Trophoblast cell (in vitro differentiated cells and primary cell): ENCODE measurements around the gene IL4.
A peak's percentile ranks its signal among the peaks of the same experiment; 100 is the strongest.
"Not testable (repeated sequence)": the region's sequence is repeated elsewhere in the genome, so short reads cannot be mapped to it uniquely, and the experiment has no call there.

Experiments
- DNase-seq, 2 donors: peaks; one replicate each; pipeline ENCODE4 v3.0.0-alpha.2; 2016
- H2AFZ ChIP-seq: 2 replicates; pipeline ENCODE4 v1.6.1; 2013; ENCODE audit warnings: low read length, moderate library complexity, mild to moderate bottlenecking; ENCODE audit not compliant: insufficient read depth, poor library complexity
- H2AK5ac ChIP-seq: 2 replicates; pipeline ENCODE4 v1.6.1; 2013; ENCODE audit warnings: mild to moderate bottlenecking, low read length
- H2BK120ac ChIP-seq: 2 replicates; pipeline ENCODE4 v1.6.1; 2013; ENCODE audit warnings: low read length, mild to moderate bottlenecking, moderate library complexity; ENCODE audit not compliant: insufficient read depth, poor library complexity
- H2BK12ac ChIP-seq: 2 replicates; pipeline ENCODE4 v1.6.1; 2013; ENCODE audit warnings: mild to moderate bottlenecking, low read length, moderate library complexity
- H2BK5ac ChIP-seq: 2 replicates; pipeline ENCODE4 v1.6.1; 2013; ENCODE audit warnings: low read length, low read depth, moderate library complexity, mild to moderate bottlenecking; ENCODE audit not compliant: poor library complexity
- H3K14ac ChIP-seq: 2 replicates; pipeline ENCODE4 v1.6.1; 2013; ENCODE audit warnings: mild to moderate bottlenecking, low read length
- H3K18ac ChIP-seq: 2 replicates; pipeline ENCODE4 v1.6.1; 2013; ENCODE audit warnings: mild to moderate bottlenecking, low read length
- H3K23ac ChIP-seq: 2 replicates; pipeline ENCODE4 v1.6.1; 2013; ENCODE audit warnings: low read length
- H3K27ac ChIP-seq: 2 replicates; pipeline ENCODE4 v1.5.1; 2013; ENCODE audit warnings: low read depth, mild to moderate bottlenecking, inconsistent platforms, low read length, moderate library complexity
- H3K27me3 ChIP-seq: 2 replicates; pipeline ENCODE4 v1.6.1; 2013; ENCODE audit warnings: inconsistent platforms, mild to moderate bottlenecking, low read length, moderate library complexity; ENCODE audit not compliant: insufficient read depth
- H3K36me3 ChIP-seq, 2 experiments: 1 replicate in 1 of 2; 2 replicates in 1 of 2; pipeline ENCODE4 v1.6.1; 2013; ENCODE audit warnings: low read length in 2 of 2, mild to moderate bottlenecking in 2 of 2, moderate library complexity in 1 of 2; ENCODE audit not compliant: insufficient read depth in 2 of 2, control insufficient read depth in 1 of 2
- H3K4ac ChIP-seq: 2 replicates; pipeline ENCODE4 v1.6.1; 2013; ENCODE audit warnings: low read depth, mild to moderate bottlenecking, low read length, moderate library complexity
- H3K4me1 ChIP-seq, 2 experiments: 1 replicate in 1 of 2; 2 replicates in 1 of 2; pipeline ENCODE4 v1.6.1; 2013; ENCODE audit warnings: low read length in 2 of 2, mild to moderate bottlenecking in 2 of 2, moderate library complexity in 1 of 2; ENCODE audit not compliant: insufficient read depth in 2 of 2, control insufficient read depth in 1 of 2
- H3K4me2 ChIP-seq: 2 replicates; pipeline ENCODE4 v1.6.1; 2013; ENCODE audit warnings: inconsistent platforms, mild to moderate bottlenecking, low read length, moderate library complexity
- H3K4me3 ChIP-seq: 2 replicates; pipeline ENCODE4 v1.5.1; 2013; ENCODE audit warnings: mild to moderate bottlenecking, low read depth, low read length, inconsistent platforms
- H3K79me1 ChIP-seq: one replicate; pipeline ENCODE4 v1.6.1; 2013; ENCODE audit warnings: low read length
- H3K79me2 ChIP-seq: 2 replicates; pipeline ENCODE4 v1.6.1; 2013; ENCODE audit warnings: low read length, mild to moderate bottlenecking; ENCODE audit not compliant: control insufficient read depth, insufficient read depth, poor library complexity
- H3K9ac ChIP-seq: 2 replicates; pipeline ENCODE4 v1.6.1; 2013; ENCODE audit warnings: mild to moderate bottlenecking, low read length
- H3K9me3 ChIP-seq: 2 replicates; pipeline ENCODE4 v1.6.1; 2013; ENCODE audit warnings: low read depth, mild to moderate bottlenecking, control low read depth, inconsistent platforms, low read length; ENCODE audit not compliant: insufficient read depth
- H4K12ac ChIP-seq: 2 replicates; pipeline ENCODE4 v1.6.1; 2013; ENCODE audit warnings: low read depth, mild to moderate bottlenecking, low read length, moderate library complexity
- H4K8ac ChIP-seq: 2 replicates; pipeline ENCODE4 v1.6.1; 2013; ENCODE audit warnings: low read depth, mild to moderate bottlenecking, low read length, moderate library complexity
- H4K91ac ChIP-seq: one replicate; pipeline ENCODE4 v1.6.1; 2013; ENCODE audit warnings: low read depth, mild to moderate bottlenecking, low read length, moderate library complexity
- WGBS: extraction: QIAGEN DNeasy Blood & Tissue Kit; methylation state at CpG from one replicate; pipeline ENCODE4 v1.1.7; 2013; ENCODE audit warnings: missing lambda C conversion rate; ENCODE audit not compliant: insufficient read length, insufficient coverage; ENCODE audit errors: extremely low coverage; 5-methylcytosine and 5-hydroxymethylcytosine counted together

IL4 gene

DNA sequence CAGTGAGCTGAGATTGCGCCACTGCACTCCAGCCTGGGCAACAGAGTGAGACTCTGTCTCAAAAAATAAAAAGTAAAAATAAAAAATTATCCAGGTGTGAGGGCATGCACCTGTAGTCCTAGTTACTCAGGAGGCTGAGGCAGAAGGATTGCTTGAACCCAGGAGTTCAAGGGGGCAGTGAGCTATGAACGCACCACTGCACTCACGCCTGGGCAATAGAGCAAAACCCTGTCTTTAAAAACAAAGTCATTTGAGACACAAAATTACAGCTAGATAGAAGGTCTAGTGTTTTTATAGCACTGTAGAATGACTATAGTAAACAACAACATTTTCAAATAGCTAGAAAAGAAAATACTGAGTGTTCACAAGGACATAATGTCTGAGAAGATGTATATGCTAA, 16.4 kb downstream of the IL4 start:
- Histone ChIP-seq H3K9me3 (no peaks in the 10 kb centered on the region), H3K4me1 (no peaks in the 10 kb centered on the region), H4K91ac (no peak overlapping the region), H3K14ac (no peak overlapping the region), H4K8ac (no peak overlapping the region), H3K36me3 (peaks cover under 1 to 9% of the 10 kb centered on the region in 2 experiments), H3K79me2 (no peaks in the 10 kb centered on the region), H3K4me2 (no peak overlapping the region), H4K12ac (no peak overlapping the region), H2BK5ac (no peak overlapping the region), H3K27ac (no peak overlapping the region), H3K27me3 (no peaks in the 10 kb centered on the region), H3K18ac (no peak overlapping the region), H2BK12ac (no peak overlapping the region), H3K9ac (no peak overlapping the region), H3K23ac (no peak overlapping the region), H3K79me1 (no peaks in the 10 kb centered on the region), H3K4ac (no peak overlapping the region), H2BK120ac (no peak overlapping the region), H3K4me3 (no peak overlapping the region), H2AK5ac (no peak overlapping the region), H2AFZ (no peak overlapping the region)
- DNase-seq: no peak
- no CpG with 5 or more reads among the region's 3 CpGs for WGBS

DNA sequence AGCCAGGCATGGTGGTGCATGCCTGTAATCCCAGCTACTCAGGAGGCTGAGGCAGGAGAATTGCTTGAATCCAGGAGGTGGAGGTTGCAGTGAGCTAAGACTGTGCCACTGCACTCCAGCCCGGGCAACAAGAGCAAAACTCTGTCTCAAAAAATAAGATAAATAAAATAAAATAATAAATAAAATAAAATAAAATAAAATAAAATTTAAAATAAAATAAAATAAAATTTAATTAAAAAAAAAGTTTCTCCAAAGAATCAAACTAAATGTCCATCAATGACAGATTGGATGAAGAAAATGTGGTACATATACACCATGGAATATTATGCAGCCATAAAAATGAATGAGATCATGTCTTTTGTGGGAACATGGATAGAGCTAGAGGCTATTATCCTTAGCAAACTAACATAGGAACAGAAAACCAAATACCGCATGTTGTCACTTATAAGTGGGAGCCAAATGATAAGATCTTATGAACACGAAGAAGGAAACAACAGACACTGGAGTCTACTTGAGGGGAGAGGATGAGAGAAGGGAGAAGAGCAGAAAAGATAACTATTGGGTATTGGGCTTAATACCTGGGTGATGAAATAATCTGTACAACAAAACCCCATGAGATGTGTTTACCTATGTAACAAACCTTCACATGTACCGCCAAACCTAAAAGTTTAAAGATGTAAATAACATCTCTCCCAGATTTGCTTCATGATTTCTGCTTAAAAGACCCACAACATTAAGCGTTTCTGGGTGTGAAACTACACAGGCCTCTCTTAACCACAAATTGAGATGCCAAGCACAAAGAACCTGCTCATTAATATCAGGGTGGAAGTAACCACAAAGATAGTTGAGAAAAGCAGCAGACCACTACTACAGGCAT, 18.2 kb downstream of the IL4 start:
- not testable (repeated sequence) for H3K18ac ChIP-seq, H3K4me3 ChIP-seq, H3K27ac ChIP-seq, H3K4me1 ChIP-seq, H3K27me3 ChIP-seq, H2AK5ac ChIP-seq, H3K9me3 ChIP-seq, H2BK5ac ChIP-seq, H3K9ac ChIP-seq, H3K79me2 ChIP-seq, H3K79me1 ChIP-seq, H3K4me2 ChIP-seq, H3K14ac ChIP-seq, H2BK120ac ChIP-seq, H2BK12ac ChIP-seq, H4K8ac ChIP-seq, H3K36me3 ChIP-seq, H3K4ac ChIP-seq, H4K12ac ChIP-seq, H4K91ac ChIP-seq, H3K23ac ChIP-seq, DNase-seq, H2AFZ ChIP-seq
- no CpG with 5 or more reads among the region's 5 CpGs for WGBS

DNA sequence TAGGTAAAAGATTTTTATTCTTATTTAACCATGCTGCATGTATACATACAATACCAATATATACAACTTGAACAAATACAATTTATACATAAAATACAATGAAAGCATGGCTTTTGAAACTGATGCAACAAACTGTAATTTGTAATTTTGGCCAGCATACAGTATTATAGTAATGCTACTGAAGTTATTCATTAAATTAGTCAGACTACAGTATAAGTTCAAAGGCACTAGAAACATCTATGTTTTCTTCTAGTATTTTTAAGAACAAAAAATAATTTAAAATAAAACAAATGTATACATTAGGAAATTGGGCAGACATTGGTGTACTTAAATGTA, 18.8 kb downstream of the IL4 start:
- no peak overlapping the region for H4K91ac ChIP-seq
- no peak overlapping the region for H3K14ac ChIP-seq
- no peak overlapping the region for H2AFZ ChIP-seq
- peaks cover 4 to 9% of the 10 kb centered on the region in 2 experiments for H3K36me3 ChIP-seq
- H3K4me2 ChIP-seq: no peak overlapping the region
- no peak overlapping the region for H3K23ac ChIP-seq
- H2BK120ac ChIP-seq: no peak overlapping the region
- H2AK5ac ChIP-seq: no peak overlapping the region
- no peaks in the 10 kb centered on the region for H3K9me3 ChIP-seq
- H3K18ac ChIP-seq: no peak overlapping the region
- H3K27me3 ChIP-seq: no peaks in the 10 kb centered on the region
- no peak overlapping the region for H3K27ac ChIP-seq
- H3K4ac ChIP-seq: no peak overlapping the region
- H3K79me1 ChIP-seq: no peaks in the 10 kb centered on the region
- no peak overlapping the region for H3K4me3 ChIP-seq
- H4K8ac ChIP-seq: no peak overlapping the region
- DNase-seq: no peak
- no peaks in the 10 kb centered on the region for H3K79me2 ChIP-seq
- H2BK12ac ChIP-seq: no peak overlapping the region
- no peak overlapping the region for H2BK5ac ChIP-seq
- H3K4me1 ChIP-seq: no peaks in the 10 kb centered on the region
- no peak overlapping the region for H4K12ac ChIP-seq
- no peak overlapping the region for H3K9ac ChIP-seq

DNA sequence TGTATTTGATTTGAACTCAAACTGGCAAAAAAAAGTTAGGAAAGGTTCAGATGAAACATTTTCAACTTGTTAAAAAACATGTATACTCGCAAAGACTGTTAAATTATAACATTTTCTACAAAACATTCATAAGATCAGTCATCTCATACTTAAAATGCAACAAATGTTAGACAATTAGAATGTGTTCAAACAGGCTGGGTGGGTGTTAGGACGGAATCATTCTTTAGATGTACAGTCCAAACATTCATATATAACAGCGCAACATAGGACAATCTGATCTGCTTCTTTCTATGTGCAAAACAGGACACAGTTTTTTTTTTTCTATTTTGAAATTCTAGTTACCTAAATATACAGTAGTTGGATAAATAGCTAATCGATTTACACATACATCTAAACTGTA, 22.2 kb downstream of the IL4 start:
- Histone ChIP-seq H3K27me3 (no peaks in the 10 kb centered on the region), H3K36me3 (peaks cover 9 to 12% of the 10 kb centered on the region in 2 experiments), H4K8ac (no peak overlapping the region), H3K14ac (no peak overlapping the region), H2BK12ac (no peak overlapping the region), H2AFZ (no peak overlapping the region), H3K4me2 (no peak overlapping the region), H3K9ac (no peak overlapping the region), H3K4me3 (no peak overlapping the region), H4K91ac (no peak overlapping the region), H3K4me1 (no peaks in the 10 kb centered on the region), H3K9me3 (no peaks in the 10 kb centered on the region), H3K4ac (no peak overlapping the region), H2AK5ac (no peak overlapping the region), H2BK5ac (no peak overlapping the region), H3K79me1 (no peaks in the 10 kb centered on the region), H4K12ac (no peak overlapping the region), H3K79me2 (no peaks in the 10 kb centered on the region), H3K27ac (no peak overlapping the region), H3K18ac (no peak overlapping the region), H2BK120ac (no peak overlapping the region), H3K23ac (no peak overlapping the region)
- peak; percentile 52 to 83 for DNase-seq
- no CpG with 5 or more reads among the region's 4 CpGs for WGBS
